ENCODE data around the gene CEL. TPM values are rescaled to one million over a fixed set of nuclear protein-coding genes. Genes with fewer than 3 reads are reported as not detected.

Gene CEL
- total RNA-seq, 1 donor from 2014 or later, result 3.4 TPM

GRCh38 chr9:133102190-133103021 lies 40.6 kb downstream of the CEL start:
- H3K79me2 ChIP-seq (ENCODE audit: insufficient read depth, low read length), result no peaks in the 10 kb centered on the region
- peaks cover 13% of the 10 kb centered on the region for H3K36me3 ChIP-seq (ENCODE audit: insufficient read depth, low read length)
- Mint-ChIP-seq H3K27me3 (ENCODE audit: low read depth, unreplicated experiment) (no peaks in the 10 kb centered on the region), H3K36me3 (ENCODE audit: low read depth, unreplicated experiment) (peaks cover 26% of the 10 kb centered on the region), H3K27ac (ENCODE audit: unreplicated experiment) (no peak overlapping the region), H3K4me1 (ENCODE audit: low read depth, unreplicated experiment) (no peaks in the 10 kb centered on the region), H3K4me3 (ENCODE audit: unreplicated experiment) (no peak overlapping the region), H3K9me3 (ENCODE audit: unreplicated experiment) (no peaks in the 10 kb centered on the region)
- no peak overlapping the region for H3K4me2 ChIP-seq (ENCODE audit: low read length)
- H2AFZ ChIP-seq (ENCODE audit: low read depth, low read length), result no peak overlapping the region
- H3K4me3 ChIP-seq (ENCODE audit: insufficient read depth, low read depth, low read length), result no peak overlapping the region
- H3K4me1 ChIP-seq (ENCODE audit: insufficient read depth, low read length), result no peaks in the 10 kb centered on the region
- no peaks in the 10 kb centered on the region for H3K27me3 ChIP-seq (ENCODE audit: insufficient read depth, low read length)
- H3K27ac ChIP-seq (ENCODE audit: low read depth, low read length), result no peak overlapping the region
- no peak for TF ChIP-seq EZH2 (IDR thresholded peaks at IDR 0.05; ENCODE audit: insufficient read depth, low read length)
- no peak for TF ChIP-seq CTCF (IDR thresholded peaks at IDR 0.05; ENCODE audit: insufficient read depth, low read depth, low read length)
- no peak for FAIRE-seq
- no peaks in the 10 kb centered on the region for H3K9me3 ChIP-seq (ENCODE audit: insufficient read depth, low read depth, low read length)
- H3K9ac ChIP-seq (ENCODE audit: low read length), result no peak overlapping the region
- no peak for DNase-seq (ENCODE audit: low read depth)
- peaks cover 16% of the 10 kb centered on the region for H4K20me1 ChIP-seq (ENCODE audit: insufficient read depth, low read length)

- H4K20me1 ChIP-seq (ENCODE audit: insufficient read depth, low read length), result peaks cover 16% of the 10 kb centered on the region
- no peaks in the 10 kb centered on the region for H3K27me3 Mint-ChIP-seq (ENCODE audit: low read depth, unreplicated experiment)
- no peak overlapping the region for H3K9ac ChIP-seq (ENCODE audit: low read length)
- no peak for FAIRE-seq
- no peak overlapping the region for H3K4me2 ChIP-seq (ENCODE audit: low read length)
- H3K4me3 ChIP-seq (ENCODE audit: insufficient read depth, low read depth, low read length), result no peak overlapping the region
- no peak overlapping the region for H2AFZ ChIP-seq (ENCODE audit: low read depth, low read length)
- H3K27ac Mint-ChIP-seq (ENCODE audit: unreplicated experiment), result peak overlapping the region; percentile 47
- TF ChIP-seq EZH2 (IDR thresholded peaks at IDR 0.05; ENCODE audit: insufficient read depth, low read length) (no peak), CTCF (IDR thresholded peaks at IDR 0.05; ENCODE audit: insufficient read depth, low read depth, low read length) (peak; percentile 86)
- peaks cover 13% of the 10 kb centered on the region for H3K36me3 ChIP-seq (ENCODE audit: insufficient read depth, low read length)
- H3K4me1 ChIP-seq (ENCODE audit: insufficient read depth, low read length), result no peaks in the 10 kb centered on the region
- H3K4me3 Mint-ChIP-seq (ENCODE audit: unreplicated experiment), result no peak overlapping the region
- no peaks in the 10 kb centered on the region for H3K4me1 Mint-ChIP-seq (ENCODE audit: low read depth, unreplicated experiment)
- H3K36me3 Mint-ChIP-seq (ENCODE audit: low read depth, unreplicated experiment), result peaks cover 27% of the 10 kb centered on the region
- H3K27ac ChIP-seq (ENCODE audit: low read depth, low read length), result no peak overlapping the region
- H3K27me3 ChIP-seq (ENCODE audit: insufficient read depth, low read length), result no peaks in the 10 kb centered on the region
- no peak for DNase-seq (ENCODE audit: low read depth)
- no peaks in the 10 kb centered on the region for H3K79me2 ChIP-seq (ENCODE audit: insufficient read depth, low read length)
- H3K9me3 Mint-ChIP-seq (ENCODE audit: unreplicated experiment), result no peaks in the 10 kb centered on the region
- H3K9me3 ChIP-seq (ENCODE audit: insufficient read depth, low read depth, low read length), result no peaks in the 10 kb centered on the region
Measured at GRCh38 chr9:133103183-133103986, 41.6 kb downstream of the CEL start.
